Heart left ventricle (tissue), 16 donors: Measurements from ENCODE around the gene SLC6A2. TPM values are rescaled to one million over a fixed set of nuclear protein-coding genes. Genes with fewer than 3 reads are reported as not detected.

Experiments used
- ATAC-seq, 4 donors: fragments of 200-7000 bp; cut with Tn5 transposase; one replicate each; pipeline ENCODE4 v1.9.1; 2020 to 2022; ENCODE audit warnings: moderate library complexity in 4 of 4, mild to moderate bottlenecking in 3 of 4, moderate number of reproducible peaks in 1 of 4
- DNase-seq, 5 donors: peaks; one replicate each; pipeline ENCODE4 v3.0.0-alpha.2; 2020
- H3K27ac ChIP-seq, 12 donors: fragments of 200-600 bp; sonication (generic) in 4 of 12; one replicate each; pipeline versions ENCODE4 v1.5.0 to v1.8.0; 2016 to 2022; ENCODE audit warnings: mild to moderate bottlenecking in 2 of 12
- H3K27me3 ChIP-seq, 9 donors: fragments of 200-600 bp; sonication (generic) in 2 of 9; one replicate each; pipeline versions ENCODE4 v1.5.1 to v1.8.0; 2016 to 2022; ENCODE audit warnings: mild to moderate bottlenecking in 3 of 9
- H3K36me3 ChIP-seq, 9 donors: fragments of 200-600 bp; sonication (generic) in 2 of 9; one replicate each; pipeline versions ENCODE4 v1.5.0 to v1.8.0; 2018 to 2022; ENCODE audit warnings: mild to moderate bottlenecking in 2 of 9
- H3K4me1 ChIP-seq, 12 donors: fragments of 200-600 bp; sonication (generic) in 4 of 12; one replicate each; pipeline versions ENCODE4 v1.5.0 to v1.8.0; 2016 to 2022; ENCODE audit warnings: mild to moderate bottlenecking in 3 of 12
- H3K4me3 ChIP-seq, 12 donors: fragments of 200-600 bp; sonication (generic) in 4 of 12; one replicate each; pipeline versions ENCODE4 v1.5.0 to v1.8.0; 2017 to 2022; ENCODE audit warnings: mild to moderate bottlenecking in 9 of 12, moderate library complexity in 4 of 12
- H3K9me3 ChIP-seq, 12 donors: fragments of 200-600 bp; sonication (generic) in 4 of 12; one replicate each; pipeline versions ENCODE4 v1.5.0 to v1.8.0; 2016 to 2022; ENCODE audit warnings: mild to moderate bottlenecking in 1 of 12
- POLR2A ChIP-seq, 2 donors: fragments of 450-650 bp; IDR thresholded peaks; one replicate each; pipeline ENCODE4 v1.6.1; 2017; ENCODE audit warnings: antibody characterized with exemption in 2 of 2, mild to moderate bottlenecking in 2 of 2, moderate library complexity in 2 of 2
- WGBS, 4 donors: extraction: QIAGEN DNeasy Blood & Tissue Kit in 2 of 4; methylation state at CpG; one replicate each; pipeline versions ENCODE4 v1.1.5 to v1.1.7; 2013 to 2018; 5-methylcytosine and 5-hydroxymethylcytosine counted together
- intact Hi-C, 10 donors: fragments of 100-400 bp; cut with DNase I; formaldehyde crosslinking; loops; one replicate each; pipeline versions ENCODE4 v1.11.1 to v1.14.2; 2022
- polyA plus RNA-seq, 2 donors: library from polyadenylated mRNA; stranded (reverse); fragments of 200-250 nt; gene quantifications; one replicate each; pipeline ENCODE4 v1.2.3, GENCODE V29; 2013
- total RNA-seq, 9 donors: library from RNA; depleted of rRNA in 2 of 9; stranded (reverse); fragments of >200 nt in 2 of 9; fragmentation: NEBNext Ultra II Directional in 3 of 9; extraction: Animal tissue kit (Norgen Biotek cat#: 25700) in 3 of 9; gene quantifications; one replicate each; pipeline versions ENCODE4 v1.1.0 to v1.2.4, GENCODE V29; 2016 to 2023
- TF ChIP-seq, protein P1 (sequence below), 12 donors: fragments of 200-600 bp; sonication (generic) in 4 of 12; IDR thresholded peaks; one replicate each; pipeline versions ENCODE4 v1.5.0 to v1.8.0; 2018 to 2022; ENCODE audit warnings: antibody characterized with exemption in 12 of 12, mild to moderate bottlenecking in 5 of 12
- donor health status: ischemic (EF 13 %, LVEDD 7.1; RV severe dilation, severe dysfunction).
- donor health status: healthy with polysubstance abuse.
- donor health status: DM: no; HTN: yes; CAD: no.
- donor health status: DM: no; HTN: no; CAD: no.
- donor health status: ischemic (EF 25% LVEDD 6.9; RV normal size, moderate dysfunction).
- donor health status: ischemic (EF 25% LVEDD 5.7; RV mildly dilated, moderate dysfunction).
- donor health status: healthy.
- donor health status: DM: yes; HTN: yes; CAD: no.
- donor health status: ischemic (EF 35%, LVEDD 5.7; RV mildly dilated, moderate dysfunction).
- donor health status: nonischemic (EF 11% LVEDD 7.7; RV severe dilation, severe dysfunction).
- donor health status: DM: yes; HTN: yes; CAD: no.
- donor health status: PGD.
- donor health status: ischemic (EF 29% LVEDD 5.4; RV normal size, mild dysfunction).
- donor health status: nonischemic (EF 23%, LVEDD 6.1; RV moderate dilation, normal function).

Gene SLC6A2
- total and polyA plus RNA-seq, 11 donors = 0.18 TPM; not detected in 10

GRCh38 chr16:55658898-55659420, 3.2 kb downstream of the SLC6A2 start:
- DNase-seq (no peak), ATAC-seq (no peak)
- Histone ChIP-seq H3K36me3 (no peaks in the 10 kb centered on the region), H3K4me3 (no peak overlapping the region), H3K4me1 (peaks cover 0 to 28% (median 10%) of the 10 kb centered on the region in 12 donors), H3K27me3 (peaks cover 17 to 46% (median 36%) of the 10 kb centered on the region in 9 donors), H3K27ac (no peak overlapping the region), H3K9me3 (peaks cover 0 to 8% (median 0%) of the 10 kb centered on the region in 12 donors)
- WGBS, 4 donors = 77 to 80% (median 77%) methylated on average over 7 of the region's 7 CpGs
- TF ChIP-seq, protein P1, sequence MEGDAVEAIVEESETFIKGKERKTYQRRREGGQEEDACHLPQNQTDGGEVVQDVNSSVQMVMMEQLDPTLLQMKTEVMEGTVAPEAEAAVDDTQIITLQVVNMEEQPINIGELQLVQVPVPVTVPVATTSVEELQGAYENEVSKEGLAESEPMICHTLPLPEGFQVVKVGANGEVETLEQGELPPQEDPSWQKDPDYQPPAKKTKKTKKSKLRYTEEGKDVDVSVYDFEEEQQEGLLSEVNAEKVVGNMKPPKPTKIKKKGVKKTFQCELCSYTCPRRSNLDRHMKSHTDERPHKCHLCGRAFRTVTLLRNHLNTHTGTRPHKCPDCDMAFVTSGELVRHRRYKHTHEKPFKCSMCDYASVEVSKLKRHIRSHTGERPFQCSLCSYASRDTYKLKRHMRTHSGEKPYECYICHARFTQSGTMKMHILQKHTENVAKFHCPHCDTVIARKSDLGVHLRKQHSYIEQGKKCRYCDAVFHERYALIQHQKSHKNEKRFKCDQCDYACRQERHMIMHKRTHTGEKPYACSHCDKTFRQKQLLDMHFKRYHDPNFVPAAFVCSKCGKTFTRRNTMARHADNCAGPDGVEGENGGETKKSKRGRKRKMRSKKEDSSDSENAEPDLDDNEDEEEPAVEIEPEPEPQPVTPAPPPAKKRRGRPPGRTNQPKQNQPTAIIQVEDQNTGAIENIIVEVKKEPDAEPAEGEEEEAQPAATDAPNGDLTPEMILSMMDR (IDR thresholded peaks at IDR 0.05) = no peak
- no peak for TF ChIP-seq POLR2A (IDR thresholded peaks at IDR 0.05)
- intact Hi-C loops = loop anchor here in 1 of 10 donors (5.0 kb wide), 1 partner anchor 33 kb away; no protein-coding TSS in a partner anchor

DNA sequence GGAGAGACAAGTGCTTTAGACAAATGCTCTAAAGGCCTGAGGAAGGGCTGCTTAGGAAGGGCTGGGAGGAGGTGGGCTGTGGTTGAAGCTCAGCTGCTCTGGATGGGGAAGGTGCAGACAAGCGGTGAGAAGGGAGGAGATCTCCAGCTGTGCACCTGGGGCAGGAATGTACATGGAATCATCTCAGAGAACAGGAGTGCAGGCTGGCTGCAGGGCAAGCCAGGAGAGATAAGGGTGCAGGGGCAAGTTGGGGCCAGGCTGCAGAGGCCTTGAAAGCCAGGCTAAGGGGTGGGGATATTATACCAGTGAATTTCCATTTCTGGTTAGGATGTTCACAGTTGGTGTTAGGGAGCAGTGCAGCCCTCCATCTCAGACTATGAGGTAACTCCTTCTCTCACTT, 4.2 kb downstream of the SLC6A2 start:
- ATAC-seq (no peak), DNase-seq (no peak)
- Histone ChIP-seq H3K36me3 (no peaks in the 10 kb centered on the region), H3K27me3 (peaks cover 15 to 35% (median 25%) of the 10 kb centered on the region in 9 donors), H3K4me1 (peaks cover 0 to 28% (median 10%) of the 10 kb centered on the region in 12 donors), H3K27ac (no peak overlapping the region), H3K9me3 (peaks cover 0 to 8% (median 0%) of the 10 kb centered on the region in 12 donors), H3K4me3 (no peak overlapping the region)
- intact Hi-C loops = loop anchor here in 1 of 10 donors (10.0 kb wide), 1 partner anchor 85 kb away; no protein-coding TSS in a partner anchor
- WGBS, 4 donors = 43 to 75% (median 54%) methylated on average over 1 of the region's 1 CpG
- TF ChIP-seq, protein P1 (IDR thresholded peaks at IDR 0.05) = no peak
- no peak for TF ChIP-seq POLR2A (IDR thresholded peaks at IDR 0.05)

DNA sequence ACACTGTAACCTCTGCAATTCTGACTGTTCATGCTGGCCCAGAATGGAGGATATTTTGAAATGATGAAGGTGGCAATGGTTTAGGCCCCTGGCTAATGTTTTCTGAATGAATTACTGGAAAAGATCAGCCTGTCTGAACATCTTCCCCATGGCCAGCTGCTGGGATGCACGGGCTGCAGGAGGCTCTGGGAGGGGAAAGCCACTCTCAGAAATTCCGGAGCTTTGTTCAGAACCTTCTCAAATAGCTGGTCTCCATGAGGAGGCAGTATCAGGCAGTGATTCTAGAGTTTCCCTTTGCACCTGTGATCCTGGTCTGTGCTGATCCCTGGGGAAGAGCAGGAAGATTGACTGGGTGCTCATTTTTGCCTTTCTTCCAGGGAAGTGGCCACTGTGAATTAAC, 5.0 kb downstream of the SLC6A2 start:
- no peak for TF ChIP-seq POLR2A (IDR thresholded peaks at IDR 0.05)
- Histone ChIP-seq H3K27me3 (peaks cover 9 to 27% (median 17%) of the 10 kb centered on the region in 9 donors), H3K4me3 (no peak overlapping the region), H3K27ac (no peak overlapping the region), H3K4me1 (peaks cover 0 to 21% (median 8%) of the 10 kb centered on the region in 12 donors), H3K36me3 (no peaks in the 10 kb centered on the region), H3K9me3 (peaks cover 0 to 8% (median 0%) of the 10 kb centered on the region in 12 donors)
- intact Hi-C loops = loop anchor here in 1 of 10 donors (10.0 kb wide), 1 partner anchor 86 kb away; no protein-coding TSS in a partner anchor
- DNase-seq (no peak), ATAC-seq (no peak)
- 47 to 65% (median 55%) methylated on average over 2 of the region's 2 CpGs for WGBS, 4 donors

GRCh38 chr16:55661941-55662643, 6.3 kb downstream of the SLC6A2 start:
- TF ChIP-seq POLR2A (IDR thresholded peaks at IDR 0.05) = no peak
- TF ChIP-seq, protein P1 (IDR thresholded peaks at IDR 0.05) = no peak
- Histone ChIP-seq H3K9me3 (peaks cover 0 to 8% (median 0%) of the 10 kb centered on the region in 12 donors), H3K4me3 (no peak overlapping the region), H3K36me3 (no peaks in the 10 kb centered on the region), H3K4me1 (peaks cover 0 to 11% (median 4%) of the 10 kb centered on the region in 12 donors), H3K27me3 (peaks cover 0 to 15% (median 5%) of the 10 kb centered on the region in 9 donors), H3K27ac (peak overlapping the region in 4 of 12 donors; percentile 5 to 38 (median 22))
- intact Hi-C loops = loop anchor here in 1 of 10 donors (10.0 kb wide), 1 partner anchor 87 kb away; no protein-coding TSS in a partner anchor
- ATAC-seq (peak in 2 of 4 donors; percentile 24 to 79), DNase-seq (no peak)
